ENCODE data around the gene GCSH.

DNA sequence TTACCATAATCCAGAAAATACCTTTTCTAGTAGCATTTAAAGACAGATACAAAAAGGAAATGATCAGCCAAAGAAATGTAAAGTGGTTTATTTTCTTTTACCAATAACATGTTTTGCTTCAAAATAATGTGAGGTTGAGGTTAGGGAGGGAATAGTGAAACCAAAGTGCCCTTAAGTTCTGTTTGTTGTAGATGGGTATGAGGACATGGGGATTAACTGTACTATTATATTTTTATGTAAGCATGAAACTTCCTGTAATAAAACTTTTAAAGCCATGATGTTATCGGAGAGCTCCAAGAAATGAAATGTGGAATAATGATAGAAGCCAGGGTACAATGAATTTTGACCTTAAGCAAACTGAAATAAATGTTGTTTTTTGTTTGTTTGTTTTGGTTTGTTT lies 29.0 kb downstream of the GCSH start:
- TF ChIP-seq CTCF (conservative IDR thresholded peaks at IDR 0.05) (no peak), EZH2 (IDR thresholded peaks at IDR 0.05; ENCODE audit: low read depth) (no peak)
